Lower leg skin (tissue), 4 donors: Measurements from ENCODE around the gene MSRB3. TPM values are rescaled to one million over a fixed set of nuclear protein-coding genes. Genes with fewer than 3 reads are reported as not detected.

ENCODE experiments used
- DNase-seq, 2 donors: peaks; one replicate each; pipeline ENCODE4 v3.0.0-alpha.2; 2019; ENCODE audit warnings: low spot score in 2 of 2
- H3K4me3 ChIP-seq: fragments of 200-600 bp; sonication (generic); 2 replicates; pipeline ENCODE4 v1.5.1; 2017; ENCODE audit warnings: mild to moderate bottlenecking, low read depth; ENCODE audit not compliant: poor library complexity, severe bottlenecking
- POLR2A ChIP-seq, 2 donors: fragments of 450-650 bp; IDR thresholded peaks; one replicate each; pipeline ENCODE4 v1.6.1; 2016 to 2017; ENCODE audit warnings: antibody characterized with exemption in 2 of 2, mild to moderate bottlenecking in 1 of 2, moderate library complexity in 1 of 2
- WGBS, 2 donors: methylation state at CpG; one replicate each; pipeline ENCODE4 v1.1.5; 2018; 5-methylcytosine and 5-hydroxymethylcytosine counted together
- intact Hi-C: fragments of 100-400 bp; cut with DNase I; formaldehyde crosslinking; loops from one replicate; pipeline ENCODE4 v1.15.0; 2023; ENCODE audit warnings: low total_unique reads
- total RNA-seq, 4 donors: library from RNA; depleted of rRNA; stranded (reverse); fragments of >200 nt; gene quantifications; one replicate each; pipeline ENCODE4 v1.1.0, GENCODE V29; 2016
- TF ChIP-seq, protein P1 (sequence below), 3 donors: fragments of 450-650 bp; IDR thresholded peaks; one replicate each; pipeline ENCODE4 v1.5.1; 2016; ENCODE audit warnings: antibody characterized with exemption in 3 of 3, mild to moderate bottlenecking in 3 of 3, moderate library complexity in 2 of 3

MSRB3 gene
- total RNA-seq, result 10 to 100 TPM in 1 of 4 donors, 1 to 10 TPM in 3; 6.1 to 16.6 (median 7.9) TPM

DNA sequence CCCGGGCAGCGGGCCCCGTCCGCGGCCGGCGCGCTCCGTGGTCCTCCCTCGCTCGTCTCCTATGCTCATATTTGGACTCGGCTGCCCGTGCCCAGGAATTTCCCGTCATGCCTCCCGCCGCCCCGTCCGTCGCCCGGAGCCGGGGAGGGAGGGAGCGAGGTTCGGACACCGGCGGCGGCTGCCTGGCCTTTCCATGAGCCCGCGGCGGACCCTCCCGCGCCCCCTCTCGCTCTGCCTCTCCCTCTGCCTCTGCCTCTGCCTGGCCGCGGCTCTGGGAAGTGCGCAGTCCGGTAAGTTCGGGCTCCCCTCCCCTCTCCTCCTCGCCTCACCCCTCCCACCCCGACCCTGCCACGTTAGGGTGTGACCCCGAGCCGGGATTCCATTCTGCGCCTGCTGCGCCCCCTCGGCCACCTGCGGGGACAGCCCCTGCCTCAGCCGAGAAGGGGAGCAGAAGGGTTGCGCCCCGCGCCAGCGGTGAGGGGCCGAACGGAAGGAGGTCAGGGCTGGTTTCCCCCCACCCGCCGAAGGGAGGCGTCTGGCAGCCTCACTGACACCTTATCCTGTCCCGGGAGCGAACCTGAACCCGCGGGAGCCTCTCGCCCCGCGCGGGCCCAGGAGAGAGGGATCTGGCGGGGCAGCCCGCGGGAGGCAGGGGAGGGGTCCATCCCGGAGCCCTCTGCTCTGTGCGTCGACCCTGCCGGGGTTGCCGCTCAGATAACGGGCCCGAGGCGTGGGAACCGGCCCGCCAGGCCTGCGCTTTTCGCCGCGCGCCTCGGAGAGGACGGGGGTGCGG lies at the start of gene MSRB3:
Gene MSRB3 (plus strand): TSS at position 108 of the 793 bp plus-strand sequence. CDS start 29,897 bp downstream, outside the sequence.
- intact Hi-C loops, result no loop called here
- TF ChIP-seq POLR2A (IDR thresholded peaks at IDR 0.05), result no peak
- TF ChIP-seq, protein P1, sequence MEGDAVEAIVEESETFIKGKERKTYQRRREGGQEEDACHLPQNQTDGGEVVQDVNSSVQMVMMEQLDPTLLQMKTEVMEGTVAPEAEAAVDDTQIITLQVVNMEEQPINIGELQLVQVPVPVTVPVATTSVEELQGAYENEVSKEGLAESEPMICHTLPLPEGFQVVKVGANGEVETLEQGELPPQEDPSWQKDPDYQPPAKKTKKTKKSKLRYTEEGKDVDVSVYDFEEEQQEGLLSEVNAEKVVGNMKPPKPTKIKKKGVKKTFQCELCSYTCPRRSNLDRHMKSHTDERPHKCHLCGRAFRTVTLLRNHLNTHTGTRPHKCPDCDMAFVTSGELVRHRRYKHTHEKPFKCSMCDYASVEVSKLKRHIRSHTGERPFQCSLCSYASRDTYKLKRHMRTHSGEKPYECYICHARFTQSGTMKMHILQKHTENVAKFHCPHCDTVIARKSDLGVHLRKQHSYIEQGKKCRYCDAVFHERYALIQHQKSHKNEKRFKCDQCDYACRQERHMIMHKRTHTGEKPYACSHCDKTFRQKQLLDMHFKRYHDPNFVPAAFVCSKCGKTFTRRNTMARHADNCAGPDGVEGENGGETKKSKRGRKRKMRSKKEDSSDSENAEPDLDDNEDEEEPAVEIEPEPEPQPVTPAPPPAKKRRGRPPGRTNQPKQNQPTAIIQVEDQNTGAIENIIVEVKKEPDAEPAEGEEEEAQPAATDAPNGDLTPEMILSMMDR (IDR thresholded peaks at IDR 0.05), result no peak
- 1 to 2% methylated on average over 47 to 57 of the region's 85 CpGs for WGBS, 2 donors
- peak; percentile 25 to 91 for DNase-seq
- peak within 1 kb of the TSS; percentile 69 for H3K4me3 ChIP-seq

DNA sequence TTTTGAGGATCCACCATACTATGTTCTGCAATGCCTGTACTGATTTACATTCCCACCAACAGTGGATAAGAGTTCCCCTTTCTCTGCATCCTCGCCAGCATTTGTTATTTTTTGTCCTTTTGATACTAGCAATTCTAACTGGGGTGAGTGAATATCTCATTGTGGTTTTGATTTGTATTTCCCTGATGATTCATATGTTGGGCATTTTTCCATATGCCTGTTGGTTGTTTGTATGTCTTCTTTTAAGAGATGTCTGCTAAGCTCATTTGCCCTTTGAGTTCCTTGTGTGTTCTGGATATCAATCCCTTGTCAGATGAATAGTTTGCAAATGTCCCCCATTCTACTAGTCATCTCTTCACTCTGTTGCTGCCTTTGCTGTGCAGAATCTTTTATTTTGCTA lies 49.0 kb upstream of the MSRB3 start:
- H3K4me3 ChIP-seq, result no peak overlapping the region
- 88% methylated on average over 1 of the region's 1 CpG for WGBS, 2 donors
- TF ChIP-seq, protein P1 (IDR thresholded peaks at IDR 0.05), result no peak
- no peak for TF ChIP-seq POLR2A (IDR thresholded peaks at IDR 0.05)
- intact Hi-C loops, result no loop called here
- DNase-seq, result no peak

DNA sequence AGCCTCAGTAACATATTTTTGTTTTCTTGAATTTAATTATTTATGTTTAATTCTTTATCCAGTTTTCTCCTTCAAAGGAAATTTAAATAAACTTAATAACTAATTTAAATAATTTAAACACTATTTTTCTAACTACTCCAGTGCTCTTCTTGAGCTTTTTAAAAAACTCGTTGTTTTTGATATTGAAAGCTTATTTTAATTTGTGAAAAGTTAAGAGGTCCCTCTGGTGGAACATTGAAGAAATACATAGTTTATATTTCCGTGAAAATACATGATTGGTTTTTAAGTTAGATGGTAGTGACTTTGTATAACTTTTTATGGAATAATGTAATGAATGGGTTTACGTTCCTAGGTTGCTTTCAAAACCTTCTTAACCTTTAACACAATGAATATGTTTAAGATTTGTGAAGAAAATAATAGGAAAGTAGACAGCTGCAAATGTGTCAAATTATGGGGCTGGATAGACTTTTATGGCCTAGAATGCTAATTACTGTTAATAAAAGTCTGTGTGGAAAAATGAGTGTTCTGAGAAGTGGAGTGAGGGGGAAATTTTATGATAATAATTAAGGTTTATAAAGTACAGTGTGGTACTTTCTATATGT lies 45.9 kb upstream of the MSRB3 start:
- 20 to 23% methylated on average over 3 of the region's 3 CpGs for WGBS, 2 donors
- intact Hi-C loops, result no loop called here
- H3K4me3 ChIP-seq, result no peak overlapping the region
- no peak for DNase-seq
- TF ChIP-seq POLR2A (IDR thresholded peaks at IDR 0.05), result no peak
- TF ChIP-seq, protein P1 (IDR thresholded peaks at IDR 0.05), result no peak

DNA sequence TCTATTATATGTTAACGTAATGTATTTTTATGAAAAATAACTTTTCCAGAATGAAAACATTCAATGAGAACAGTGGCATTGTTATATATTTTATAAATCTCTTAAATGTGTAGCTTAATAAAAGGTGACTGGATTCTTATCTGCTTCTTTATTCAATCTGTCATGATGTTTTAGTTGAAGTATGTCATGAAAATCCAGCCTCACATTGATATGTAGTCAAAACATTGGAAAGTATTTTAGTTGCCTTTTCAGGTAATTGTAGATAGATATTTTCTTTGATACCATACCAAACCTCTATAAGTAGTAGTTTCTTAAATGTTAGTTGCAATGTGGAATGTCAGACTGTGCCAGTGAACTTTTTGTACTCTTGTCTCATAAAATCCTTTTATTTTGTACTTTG lies 41.3 kb upstream of the MSRB3 start:
- TF ChIP-seq, protein P1 (IDR thresholded peaks at IDR 0.05), result no peak
- TF ChIP-seq POLR2A (IDR thresholded peaks at IDR 0.05), result no peak
- intact Hi-C loops, result no loop called here
- WGBS, 2 donors, result 95 to 98% methylated on average over 1 of the region's 1 CpG
- no peak for DNase-seq
- H3K4me3 ChIP-seq, result no peak overlapping the region

GRCh38 chr12:65238609-65239008 lies 39.9 kb upstream of the MSRB3 start:
- no peak for TF ChIP-seq POLR2A (IDR thresholded peaks at IDR 0.05)
- TF ChIP-seq, protein P1 (IDR thresholded peaks at IDR 0.05), result no peak
- 92% methylated on average over 3 of the region's 3 CpGs for WGBS, 2 donors
- intact Hi-C loops, result no loop called here
- DNase-seq, result no peak
- H3K4me3 ChIP-seq, result no peak overlapping the region
